Stimulated activated CD4-positive, alpha-beta T cell treated with anti-CD3 and anti-CD28 coated beads, Interleukin-2, amount 100 ng/mL, for 24 hours (primary cell): ENCODE measurements around the gene GCM1.

Source experiments
- DNase-seq, 2 donors: peaks; one replicate each; pipeline ENCODE4 v3.0.0-alpha.2; 2020

GCM1 gene

GRCh38 chr6:53151676-53152075 lies 3.0 kb upstream of the GCM1 start:
- peak in 1 of 2 donors; percentile 7 for DNase-seq

GRCh38 chr6:53144802-53145201 lies 3.8 kb downstream of the GCM1 start:
- DNase-seq: no peak

- DNase-seq: no peak
These were observed 4.9 kb downstream of the GCM1 start for GRCh38 chr6:53143710-53144109.

- no peak for DNase-seq
These were observed 5.8 kb downstream of the GCM1 start for GRCh38 chr6:53142810-53143209.

- DNase-seq: no peak
These were observed 8.7 kb downstream of the GCM1 start for GRCh38 chr6:53139841-53140413.

GRCh38 chr6:53136000-53136609 lies 12.5 kb downstream of the GCM1 start:
- no peak for DNase-seq

- no peak for DNase-seq
These were observed 13.9 kb downstream of the GCM1 start for GRCh38 chr6:53134601-53135235.

GRCh38 chr6:53133961-53134360 lies 14.7 kb downstream of the GCM1 start:
- no peak for DNase-seq

GRCh38 chr6:53130569-53131290 lies 17.9 kb downstream of the GCM1 start:
- DNase-seq: no peak

- DNase-seq: no peak
These were observed 19.8 kb downstream of the GCM1 start for GRCh38 chr6:53128842-53129241.

- no peak for DNase-seq
These were observed 23.4 kb downstream of the GCM1 start for GRCh38 chr6:53125276-53125675.

GRCh38 chr6:53124131-53124800 lies 24.4 kb downstream of the GCM1 start:
- DNase-seq: no peak

- no peak for DNase-seq
These were observed 28.8 kb downstream of the GCM1 start for GRCh38 chr6:53119772-53120409.

- no peak for DNase-seq
These were observed 29.3 kb downstream of the GCM1 start for GRCh38 chr6:53119349-53119748.

- no peak for DNase-seq
These were observed 32.9 kb downstream of the GCM1 start for GRCh38 chr6:53115741-53116140.

- DNase-seq: no peak
These were observed 33.5 kb downstream of the GCM1 start for GRCh38 chr6:53115113-53115512.

GRCh38 chr6:53113742-53114141 lies 34.9 kb downstream of the GCM1 start:
- no peak for DNase-seq

- DNase-seq: no peak
These were observed 35.8 kb downstream of the GCM1 start for GRCh38 chr6:53112871-53113270.

GRCh38 chr6:53112404-53112803 lies 36.2 kb downstream of the GCM1 start:
- no peak for DNase-seq

- DNase-seq: no peak
These were observed 36.8 kb downstream of the GCM1 start for GRCh38 chr6:53111865-53112264.

GRCh38 chr6:53109612-53110011 lies 39.0 kb downstream of the GCM1 start:
- no peak for DNase-seq

GRCh38 chr6:53107091-53107490 lies 41.5 kb downstream of the GCM1 start:
- no peak for DNase-seq

GRCh38 chr6:53104916-53105315 lies 43.7 kb downstream of the GCM1 start:
- DNase-seq: no peak
